ENCODE results near the gene PTPRO. TPM values are rescaled to one million over a fixed set of nuclear protein-coding genes. Genes with fewer than 3 reads are reported as not detected.

PTPRO gene
- polyA plus RNA-seq, 1 of the 3 experiments (the other 2 are of a cell fraction): 1.4 TPM

DNA sequence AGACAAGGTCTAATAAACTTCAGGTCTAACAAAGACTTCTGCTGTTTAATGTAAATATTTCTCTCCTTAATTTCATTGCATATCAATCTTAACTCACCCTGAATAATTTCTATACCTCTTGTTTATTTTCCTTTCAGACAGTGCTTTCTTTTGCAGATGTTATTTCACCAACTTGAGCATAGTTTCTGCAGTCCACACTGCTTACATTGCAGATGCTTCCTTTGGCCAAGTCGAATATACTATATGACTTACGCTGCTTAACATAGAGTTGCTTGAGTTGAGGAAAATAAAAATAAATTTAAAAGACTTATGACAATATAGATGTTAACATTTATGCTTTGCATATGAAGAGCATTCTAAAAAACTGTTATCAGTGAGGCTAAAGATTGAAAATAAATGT, 217.7 kb downstream of the PTPRO start:
- no peaks in the 10 kb centered on the region for H3K9me3 ChIP-seq
- H3K9ac ChIP-seq: no peak overlapping the region

More for the DNA sequence above, 217.7 kb downstream of the PTPRO start:
- Histone ChIP-seq H3K4me3 (ENCODE audit: low read depth in 2 of 2, low read length in 1 of 2) (no peak overlapping the region), H3K4me2 (peak overlapping the region; percentile 17; the same call in 1 of the 2 replicates), H3K79me2 (ENCODE audit: insufficient read depth) (no peaks in the 10 kb centered on the region), H3K9me2 (no peaks in the 10 kb centered on the region), H3K4me1 (ENCODE audit: control insufficient read depth in 1 of 2, insufficient read depth in 2 of 2, low read depth in 1 of 2, low read length in 1 of 2) (peaks cover 0 to 4% of the 10 kb centered on the region in 2 experiments; a peak in 1 of 4 replicates), H3F3A (replicated peaks; ENCODE audit: insufficient read depth) (peaks cover 14% of the 10 kb centered on the region), H3K27ac (ENCODE audit: low read depth in 2 of 2, low read length in 1 of 2) (peak overlapping the region; percentile 66 to 89; a peak in 3 of 4 replicates), H3K36me3 (replicated peaks in 1 of 2; ENCODE audit: control insufficient read depth in 1 of 2, insufficient read depth in 2 of 2, low read length in 1 of 2) (no peaks in the 10 kb centered on the region), H2AFZ (ENCODE audit: low read depth) (no peak overlapping the region), H4K20me1 (ENCODE audit: insufficient read depth) (no peaks in the 10 kb centered on the region), H3K27me3 (ENCODE audit: insufficient read depth) (no peaks in the 10 kb centered on the region)
- ChIA-PET POLR2A (no interaction called here), CTCF (no interaction called here)
- WGBS (ENCODE audit: low lambda C conversion rate): 61% methylated on average over 2 of the region's 2 CpGs
- DNase-seq: no peak
- TF ChIP-seq EP300 (IDR thresholded peaks at IDR 0.05; ENCODE audit: borderline replicate concordance in 1 of 2, low read depth in 1 of 2, low read length in 1 of 2): no peak
- TF ChIP-seq ZBTB33 (IDR thresholded peaks at IDR 0.05; ENCODE audit: borderline replicate concordance, low read depth): no peak
- no peak for TF ChIP-seq POLR2AphosphoS5 (IDR thresholded peaks at IDR 0.05; ENCODE audit: low read depth, low read length)
- no peak for TF ChIP-seq GATA2 (CRISPR knock-in tag; IDR thresholded peaks at IDR 0.05)
- TF ChIP-seq, protein P1, sequence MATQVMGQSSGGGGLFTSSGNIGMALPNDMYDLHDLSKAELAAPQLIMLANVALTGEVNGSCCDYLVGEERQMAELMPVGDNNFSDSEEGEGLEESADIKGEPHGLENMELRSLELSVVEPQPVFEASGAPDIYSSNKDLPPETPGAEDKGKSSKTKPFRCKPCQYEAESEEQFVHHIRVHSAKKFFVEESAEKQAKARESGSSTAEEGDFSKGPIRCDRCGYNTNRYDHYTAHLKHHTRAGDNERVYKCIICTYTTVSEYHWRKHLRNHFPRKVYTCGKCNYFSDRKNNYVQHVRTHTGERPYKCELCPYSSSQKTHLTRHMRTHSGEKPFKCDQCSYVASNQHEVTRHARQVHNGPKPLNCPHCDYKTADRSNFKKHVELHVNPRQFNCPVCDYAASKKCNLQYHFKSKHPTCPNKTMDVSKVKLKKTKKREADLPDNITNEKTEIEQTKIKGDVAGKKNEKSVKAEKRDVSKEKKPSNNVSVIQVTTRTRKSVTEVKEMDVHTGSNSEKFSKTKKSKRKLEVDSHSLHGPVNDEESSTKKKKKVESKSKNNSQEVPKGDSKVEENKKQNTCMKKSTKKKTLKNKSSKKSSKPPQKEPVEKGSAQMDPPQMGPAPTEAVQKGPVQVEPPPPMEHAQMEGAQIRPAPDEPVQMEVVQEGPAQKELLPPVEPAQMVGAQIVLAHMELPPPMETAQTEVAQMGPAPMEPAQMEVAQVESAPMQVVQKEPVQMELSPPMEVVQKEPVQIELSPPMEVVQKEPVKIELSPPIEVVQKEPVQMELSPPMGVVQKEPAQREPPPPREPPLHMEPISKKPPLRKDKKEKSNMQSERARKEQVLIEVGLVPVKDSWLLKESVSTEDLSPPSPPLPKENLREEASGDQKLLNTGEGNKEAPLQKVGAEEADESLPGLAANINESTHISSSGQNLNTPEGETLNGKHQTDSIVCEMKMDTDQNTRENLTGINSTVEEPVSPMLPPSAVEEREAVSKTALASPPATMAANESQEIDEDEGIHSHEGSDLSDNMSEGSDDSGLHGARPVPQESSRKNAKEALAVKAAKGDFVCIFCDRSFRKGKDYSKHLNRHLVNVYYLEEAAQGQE (IDR thresholded peaks at IDR 0.05; ENCODE audit: low read depth, low read length): no peak
- TF ChIP-seq RAD21 (IDR thresholded peaks at IDR 0.05; ENCODE audit: low read length): no peak
- no peak for TF ChIP-seq RCOR1 (IDR thresholded peaks at IDR 0.05; ENCODE audit: low read length)
- no peak for TF ChIP-seq FOSL2 (IDR thresholded peaks at IDR 0.05; ENCODE audit: borderline replicate concordance, low read depth)
- no peak for TF ChIP-seq PBX3 (IDR thresholded peaks at IDR 0.05)
- no peak for TF ChIP-seq RXRA (IDR thresholded peaks at IDR 0.05; ENCODE audit: borderline replicate concordance, low read depth)
- TF ChIP-seq TAF1 (IDR thresholded peaks at IDR 0.05; ENCODE audit: borderline replicate concordance, low read depth, low read length): no peak
- TF ChIP-seq SIN3A (IDR thresholded peaks at IDR 0.05; ENCODE audit: borderline replicate concordance, low read depth, low read length): no peak
- no peak for TF ChIP-seq NRF1 (IDR thresholded peaks at IDR 0.05; ENCODE audit: low read depth, low read length)

All from SK-N-SH (cell line).